ENCODE measurements around the gene LMOD3. TPM values are rescaled to one million over a fixed set of nuclear protein-coding genes. Genes with fewer than 3 reads are reported as not detected.

The LMOD3 gene
- total RNA-seq, 1 donor from 2014 or later: 0.12 TPM

DNA sequence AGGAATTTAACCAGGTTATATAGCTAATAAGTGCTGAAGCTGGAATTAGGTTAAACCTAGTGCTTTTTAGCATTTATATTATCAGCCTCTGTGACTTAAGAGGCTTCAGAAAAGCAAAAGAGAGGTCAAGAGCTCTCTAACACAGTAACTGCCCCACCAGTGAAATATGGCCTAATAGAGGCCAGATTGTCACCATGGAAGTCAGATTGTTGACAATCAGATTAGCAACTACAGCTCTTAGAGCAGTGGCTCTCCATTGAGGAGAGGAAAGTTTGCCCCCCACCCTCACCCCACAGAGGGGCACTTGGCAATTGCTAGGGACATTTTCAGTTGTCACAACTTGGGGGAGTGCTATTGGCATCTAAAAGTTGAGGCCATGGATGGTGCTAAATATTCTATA lies 23.3 kb upstream of the LMOD3 start:
- intact Hi-C loops (cut with DNase I): no loop called here
- no peaks in the 10 kb centered on the region for H3K36me3 ChIP-seq
- H3K27ac ChIP-seq: no peak overlapping the region
- no peaks in the 10 kb centered on the region for H3K27me3 ChIP-seq (ENCODE audit: low read depth)
- no peaks in the 10 kb centered on the region for H3K4me1 ChIP-seq
- no peak for DNase-seq
- no peak overlapping the region for H3K4me3 ChIP-seq
- no peaks in the 10 kb centered on the region for H3K9me3 ChIP-seq
- TF ChIP-seq, protein P1, sequence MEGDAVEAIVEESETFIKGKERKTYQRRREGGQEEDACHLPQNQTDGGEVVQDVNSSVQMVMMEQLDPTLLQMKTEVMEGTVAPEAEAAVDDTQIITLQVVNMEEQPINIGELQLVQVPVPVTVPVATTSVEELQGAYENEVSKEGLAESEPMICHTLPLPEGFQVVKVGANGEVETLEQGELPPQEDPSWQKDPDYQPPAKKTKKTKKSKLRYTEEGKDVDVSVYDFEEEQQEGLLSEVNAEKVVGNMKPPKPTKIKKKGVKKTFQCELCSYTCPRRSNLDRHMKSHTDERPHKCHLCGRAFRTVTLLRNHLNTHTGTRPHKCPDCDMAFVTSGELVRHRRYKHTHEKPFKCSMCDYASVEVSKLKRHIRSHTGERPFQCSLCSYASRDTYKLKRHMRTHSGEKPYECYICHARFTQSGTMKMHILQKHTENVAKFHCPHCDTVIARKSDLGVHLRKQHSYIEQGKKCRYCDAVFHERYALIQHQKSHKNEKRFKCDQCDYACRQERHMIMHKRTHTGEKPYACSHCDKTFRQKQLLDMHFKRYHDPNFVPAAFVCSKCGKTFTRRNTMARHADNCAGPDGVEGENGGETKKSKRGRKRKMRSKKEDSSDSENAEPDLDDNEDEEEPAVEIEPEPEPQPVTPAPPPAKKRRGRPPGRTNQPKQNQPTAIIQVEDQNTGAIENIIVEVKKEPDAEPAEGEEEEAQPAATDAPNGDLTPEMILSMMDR (IDR thresholded peaks at IDR 0.05): no peak
- no peak for ATAC-seq

DNA sequence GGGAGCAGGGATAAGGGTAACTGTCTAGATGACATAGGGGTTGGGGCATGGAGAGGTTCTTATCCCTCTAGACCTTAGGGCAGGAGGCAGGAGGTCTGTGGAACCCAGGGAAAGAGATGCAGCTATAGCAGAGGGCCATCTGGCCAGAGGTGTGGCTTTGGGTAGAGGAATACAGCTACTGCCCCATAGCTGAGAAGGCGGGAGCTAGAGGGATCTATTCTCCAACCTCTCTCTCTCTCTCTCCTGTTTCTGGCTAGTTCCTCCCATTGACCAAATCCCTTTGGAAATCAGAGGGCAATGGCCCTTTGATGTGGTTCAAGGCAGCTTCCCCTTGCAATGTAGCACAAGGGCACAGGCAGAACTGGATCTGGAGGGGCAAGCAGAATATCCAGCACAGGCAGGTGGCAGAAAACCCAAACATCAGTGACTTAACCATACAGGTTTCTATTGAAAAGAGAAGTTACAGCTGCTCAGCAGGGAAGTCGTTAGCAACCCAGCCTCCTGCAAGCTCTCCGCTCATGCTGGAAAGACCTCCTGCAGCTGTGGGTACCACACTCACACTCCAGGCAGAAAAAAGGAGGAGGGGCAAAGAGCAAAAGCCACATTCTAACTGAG lies 22.3 kb upstream of the LMOD3 start:
- DNase-seq: no peak
- Histone ChIP-seq H3K9me3 (no peaks in the 10 kb centered on the region), H3K4me1 (no peaks in the 10 kb centered on the region), H3K27me3 (ENCODE audit: low read depth) (no peaks in the 10 kb centered on the region), H3K4me3 (no peak overlapping the region), H3K27ac (no peak overlapping the region), H3K36me3 (no peaks in the 10 kb centered on the region)
- intact Hi-C loops (cut with DNase I): no loop called here
- TF ChIP-seq, protein P1 (IDR thresholded peaks at IDR 0.05): no peak
- no peak for ATAC-seq

DNA sequence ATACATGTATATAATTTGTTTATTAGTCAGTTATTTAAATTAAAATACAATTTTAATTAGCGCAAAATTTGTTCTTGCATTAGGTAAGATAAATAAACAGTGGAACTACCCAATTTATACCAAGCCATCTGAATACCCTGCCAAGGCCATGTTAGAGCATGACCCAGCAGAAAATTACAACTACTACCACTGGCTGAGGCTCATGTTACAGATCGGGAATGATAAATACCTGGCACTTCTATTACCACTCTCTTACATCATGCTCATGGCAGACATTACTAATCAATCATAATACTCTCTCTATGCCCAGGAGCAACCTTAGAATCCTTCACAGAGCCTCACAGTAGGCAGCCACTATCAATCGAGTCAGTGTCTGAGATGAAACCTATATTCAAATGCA lies 21.2 kb upstream of the LMOD3 start:
- TF ChIP-seq, protein P1 (IDR thresholded peaks at IDR 0.05): no peak
- H3K4me3 ChIP-seq: no peak overlapping the region
- H3K4me1 ChIP-seq: no peaks in the 10 kb centered on the region
- DNase-seq (no peak), ATAC-seq (no peak)
- intact Hi-C loops (cut with DNase I): no loop called here
- H3K9me3 ChIP-seq: no peaks in the 10 kb centered on the region
- no peaks in the 10 kb centered on the region for H3K27me3 ChIP-seq (ENCODE audit: low read depth)
- H3K27ac ChIP-seq: no peak overlapping the region
- no peaks in the 10 kb centered on the region for H3K36me3 ChIP-seq

DNA sequence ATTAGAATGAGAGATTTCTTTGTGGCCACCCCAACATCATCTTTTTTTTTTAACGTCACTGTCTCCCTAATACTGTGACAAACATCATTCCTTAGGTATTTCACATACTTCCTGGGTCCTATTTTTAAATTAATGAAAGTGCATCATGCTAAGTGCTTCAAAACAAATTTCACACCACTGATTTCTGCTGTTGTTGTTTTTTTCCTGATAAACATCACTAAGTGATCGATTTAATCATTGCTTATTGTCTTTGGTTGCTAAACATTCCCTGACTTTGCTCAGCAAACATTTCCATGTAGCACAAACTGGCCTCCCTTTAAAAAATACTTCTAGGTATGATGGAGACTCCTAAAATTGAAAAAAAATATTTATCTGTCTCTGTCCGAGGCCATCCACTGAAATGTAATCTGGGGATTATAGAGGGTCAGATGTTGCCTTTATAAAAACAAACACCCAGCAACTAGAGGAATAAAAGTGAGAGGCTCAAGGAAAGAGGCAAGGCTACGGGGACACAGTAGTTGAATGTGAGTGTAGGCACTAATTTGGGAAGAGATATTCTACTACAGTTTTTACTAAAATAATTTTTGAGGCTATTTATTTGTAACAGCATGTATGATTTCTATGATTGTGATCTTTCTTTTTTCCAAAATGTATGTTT lies 20.5 kb upstream of the LMOD3 start:
- ATAC-seq: no peak

DNA sequence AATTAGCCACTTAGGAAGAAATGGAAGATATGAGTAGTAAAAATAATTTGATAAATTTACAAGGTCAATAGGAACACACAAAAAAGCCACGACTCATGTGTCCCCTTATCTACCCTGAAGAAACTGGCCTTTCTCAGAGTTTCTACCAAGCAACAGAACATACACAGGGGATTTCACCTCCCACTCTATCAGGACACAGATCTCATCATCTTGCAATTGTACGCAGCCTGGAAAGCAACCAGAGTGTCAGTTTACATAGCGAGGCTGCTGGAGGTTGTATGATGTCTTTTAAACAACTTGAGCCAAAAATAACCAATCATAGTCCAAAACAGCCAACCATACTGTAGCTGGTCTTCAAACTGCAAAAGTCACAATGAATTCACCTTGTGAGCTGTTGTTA lies 19.7 kb upstream of the LMOD3 start:
- TF ChIP-seq, protein P1 (IDR thresholded peaks at IDR 0.05): no peak
- intact Hi-C loops (cut with DNase I): no loop called here
- no peak for ATAC-seq
- Histone ChIP-seq H3K36me3 (no peaks in the 10 kb centered on the region), H3K4me3 (no peak overlapping the region), H3K27ac (no peak overlapping the region), H3K4me1 (no peaks in the 10 kb centered on the region), H3K27me3 (ENCODE audit: low read depth) (no peaks in the 10 kb centered on the region), H3K9me3 (no peaks in the 10 kb centered on the region)
- DNase-seq: no peak

More for the DNA sequence above, 20.5 kb upstream of the LMOD3 start:
- H3K4me1 ChIP-seq: no peaks in the 10 kb centered on the region
- no peak overlapping the region for H3K27ac ChIP-seq
- no peaks in the 10 kb centered on the region for H3K9me3 ChIP-seq
- H3K27me3 ChIP-seq (ENCODE audit: low read depth): no peaks in the 10 kb centered on the region
- H3K4me3 ChIP-seq: no peak overlapping the region
- intact Hi-C loops (cut with DNase I): no loop called here
- no peak for DNase-seq
- no peaks in the 10 kb centered on the region for H3K36me3 ChIP-seq
- TF ChIP-seq, protein P1 (IDR thresholded peaks at IDR 0.05): no peak
